ENCODE results near the gene USH1G. TPM values are rescaled to one million over a fixed set of nuclear protein-coding genes. Genes with fewer than 3 reads are reported as not detected.

The USH1G gene
- total and polyA plus RNA-seq, 8 donors: 0.06 to 0.13 (median 0.12) TPM; not detected in 3

DNA sequence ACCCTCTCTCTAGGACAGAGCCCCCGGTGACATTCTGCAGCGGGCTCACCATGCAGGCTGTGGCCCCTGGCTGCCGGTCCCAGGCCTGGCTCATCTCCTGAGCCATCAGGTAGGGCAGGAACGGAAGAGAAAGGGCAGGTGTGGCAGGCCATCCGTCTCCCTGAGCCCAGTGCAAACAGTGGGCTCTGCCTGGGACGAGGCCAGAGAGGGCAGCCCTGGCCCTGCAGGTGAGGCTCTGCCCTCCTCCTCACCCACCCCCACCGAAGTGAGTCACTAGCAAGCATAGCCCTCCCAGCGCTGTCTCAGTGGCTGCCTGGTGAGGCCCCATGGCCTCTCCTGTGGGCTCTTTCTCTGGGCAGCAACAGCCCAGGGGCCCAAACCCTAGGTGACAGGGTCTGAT, 27.2 kb upstream of the USH1G start:
- intact Hi-C loops (cut with DNase I): no loop called here
- no peaks in the 10 kb centered on the region for H3K4me1 ChIP-seq
- no peak overlapping the region for H3K27ac ChIP-seq
- DNase-seq (no peak), ATAC-seq (no peak)
- peaks cover 0 to 24% of the 10 kb centered on the region in 2 donors for H3K36me3 ChIP-seq
- TF ChIP-seq, protein P1, sequence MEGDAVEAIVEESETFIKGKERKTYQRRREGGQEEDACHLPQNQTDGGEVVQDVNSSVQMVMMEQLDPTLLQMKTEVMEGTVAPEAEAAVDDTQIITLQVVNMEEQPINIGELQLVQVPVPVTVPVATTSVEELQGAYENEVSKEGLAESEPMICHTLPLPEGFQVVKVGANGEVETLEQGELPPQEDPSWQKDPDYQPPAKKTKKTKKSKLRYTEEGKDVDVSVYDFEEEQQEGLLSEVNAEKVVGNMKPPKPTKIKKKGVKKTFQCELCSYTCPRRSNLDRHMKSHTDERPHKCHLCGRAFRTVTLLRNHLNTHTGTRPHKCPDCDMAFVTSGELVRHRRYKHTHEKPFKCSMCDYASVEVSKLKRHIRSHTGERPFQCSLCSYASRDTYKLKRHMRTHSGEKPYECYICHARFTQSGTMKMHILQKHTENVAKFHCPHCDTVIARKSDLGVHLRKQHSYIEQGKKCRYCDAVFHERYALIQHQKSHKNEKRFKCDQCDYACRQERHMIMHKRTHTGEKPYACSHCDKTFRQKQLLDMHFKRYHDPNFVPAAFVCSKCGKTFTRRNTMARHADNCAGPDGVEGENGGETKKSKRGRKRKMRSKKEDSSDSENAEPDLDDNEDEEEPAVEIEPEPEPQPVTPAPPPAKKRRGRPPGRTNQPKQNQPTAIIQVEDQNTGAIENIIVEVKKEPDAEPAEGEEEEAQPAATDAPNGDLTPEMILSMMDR (IDR thresholded peaks at IDR 0.05): no peak
- H3K27me3 ChIP-seq: peaks cover 0 to 27% of the 10 kb centered on the region in 2 donors
- H3K9me3 ChIP-seq: no peaks in the 10 kb centered on the region
- no peak overlapping the region for H3K4me3 ChIP-seq

DNA sequence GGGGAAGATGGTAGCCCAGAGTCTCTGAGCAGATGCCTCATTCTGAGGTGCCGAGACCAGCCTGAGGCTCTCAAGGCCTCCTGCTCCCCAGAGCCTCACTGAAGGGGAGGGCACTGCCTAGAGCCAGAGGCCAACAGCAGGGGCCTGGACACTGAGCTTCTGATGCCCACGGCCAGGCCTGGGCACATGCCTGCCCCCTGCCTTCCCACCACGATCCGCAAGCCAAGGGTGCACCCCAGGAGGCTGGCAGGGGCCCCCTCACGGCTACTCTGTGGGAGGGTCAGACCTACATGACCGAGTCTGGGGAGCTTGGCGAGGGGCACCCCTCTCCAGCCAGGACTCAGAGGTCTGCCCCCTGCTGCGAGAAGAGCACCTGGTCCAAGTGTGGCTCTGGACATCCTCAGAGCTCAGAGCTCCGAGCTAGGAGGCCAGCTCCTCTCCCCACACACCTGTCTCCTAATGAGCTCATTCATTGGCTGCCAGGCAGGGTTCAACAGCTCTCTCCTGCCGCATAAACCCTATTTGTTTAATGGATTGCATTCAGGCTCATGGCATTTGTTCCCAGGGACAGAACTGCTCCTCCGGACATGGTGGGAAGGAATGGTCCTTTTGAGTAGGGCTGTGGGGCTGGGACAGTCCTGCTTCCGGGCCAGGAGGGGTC, 26.5 kb upstream of the USH1G start:
- Histone ChIP-seq H3K27ac (no peak overlapping the region), H3K36me3 (peaks cover 0 to 20% of the 10 kb centered on the region in 2 donors), H3K4me1 (no peaks in the 10 kb centered on the region), H3K27me3 (peaks cover 0 to 32% of the 10 kb centered on the region in 2 donors), H3K4me3 (no peak overlapping the region), H3K9me3 (no peaks in the 10 kb centered on the region)
- intact Hi-C loops (cut with DNase I): no loop called here
- DNase-seq (no peak), ATAC-seq (no peak)
- TF ChIP-seq, protein P1 (IDR thresholded peaks at IDR 0.05): no peak

DNA sequence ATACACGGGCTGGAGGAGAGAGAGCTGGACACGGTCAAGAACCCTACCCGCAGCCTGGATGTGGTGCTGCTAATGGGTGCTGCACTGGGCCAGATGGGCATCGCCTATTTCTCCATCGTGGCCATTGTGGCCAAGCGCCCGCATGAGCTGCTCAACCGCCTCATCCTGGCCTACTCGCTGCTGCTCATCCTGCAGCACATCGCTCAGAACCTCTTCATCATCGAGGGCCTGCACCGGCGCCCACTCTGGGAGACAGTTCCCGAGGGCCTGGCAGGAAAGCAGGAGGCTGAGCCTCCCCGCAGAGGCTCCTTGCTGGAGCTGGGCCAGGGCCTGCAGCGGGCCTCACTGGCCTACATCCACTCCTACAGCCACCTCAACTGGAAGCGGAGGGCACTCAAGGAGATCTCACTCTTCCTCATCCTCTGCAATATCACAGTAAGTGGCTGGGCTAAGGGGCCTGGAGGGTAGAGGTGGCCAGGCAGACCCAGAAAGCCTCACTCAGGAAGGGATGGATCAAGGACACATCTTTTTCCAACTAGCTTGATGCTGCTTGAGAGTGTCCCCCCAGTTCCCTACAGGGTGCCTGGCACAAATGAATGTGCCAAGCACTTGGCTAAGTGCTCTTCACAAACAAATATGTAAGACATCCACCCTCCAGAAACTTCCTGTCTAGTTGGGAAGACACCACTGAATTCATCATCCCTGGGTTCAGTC, 24.1 kb upstream of the USH1G start:
- Histone ChIP-seq H3K27ac (no peak overlapping the region), H3K27me3 (peaks cover 0 to 54% of the 10 kb centered on the region in 2 donors), H3K9me3 (no peaks in the 10 kb centered on the region), H3K4me3 (no peak overlapping the region), H3K36me3 (peaks cover 0 to 11% of the 10 kb centered on the region in 2 donors), H3K4me1 (no peaks in the 10 kb centered on the region)
- ATAC-seq (no peak), DNase-seq (no peak)
- TF ChIP-seq, protein P1 (IDR thresholded peaks at IDR 0.05): no peak
- intact Hi-C loops (cut with DNase I): no loop called here

DNA sequence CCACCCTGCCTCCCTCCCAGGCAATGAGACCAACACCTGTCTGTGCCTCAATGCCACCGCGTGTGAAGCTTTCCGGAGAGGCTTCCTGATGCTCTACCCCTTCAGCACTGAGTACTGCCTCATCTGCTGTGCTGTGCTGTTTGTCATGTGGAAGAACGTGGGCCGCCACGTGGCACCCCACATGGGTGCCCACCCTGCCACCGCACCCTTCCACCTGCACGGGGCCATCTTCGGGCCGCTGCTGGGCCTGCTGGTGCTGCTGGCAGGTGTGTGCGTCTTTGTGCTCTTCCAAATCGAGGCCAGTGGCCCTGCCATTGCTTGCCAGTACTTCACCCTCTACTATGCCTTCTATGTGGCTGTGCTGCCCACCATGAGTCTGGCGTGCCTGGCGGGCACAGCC, 23.6 kb upstream of the USH1G start:
- Histone ChIP-seq H3K9me3 (no peaks in the 10 kb centered on the region), H3K27ac (no peak overlapping the region), H3K36me3 (peaks cover 0 to 8% of the 10 kb centered on the region in 2 donors), H3K27me3 (peaks cover 0 to 59% of the 10 kb centered on the region in 2 donors), H3K4me1 (no peaks in the 10 kb centered on the region), H3K4me3 (no peak overlapping the region)
- DNase-seq (no peak), ATAC-seq (no peak)
- TF ChIP-seq, protein P1 (IDR thresholded peaks at IDR 0.05): no peak
- intact Hi-C loops (cut with DNase I): no loop called here

DNA sequence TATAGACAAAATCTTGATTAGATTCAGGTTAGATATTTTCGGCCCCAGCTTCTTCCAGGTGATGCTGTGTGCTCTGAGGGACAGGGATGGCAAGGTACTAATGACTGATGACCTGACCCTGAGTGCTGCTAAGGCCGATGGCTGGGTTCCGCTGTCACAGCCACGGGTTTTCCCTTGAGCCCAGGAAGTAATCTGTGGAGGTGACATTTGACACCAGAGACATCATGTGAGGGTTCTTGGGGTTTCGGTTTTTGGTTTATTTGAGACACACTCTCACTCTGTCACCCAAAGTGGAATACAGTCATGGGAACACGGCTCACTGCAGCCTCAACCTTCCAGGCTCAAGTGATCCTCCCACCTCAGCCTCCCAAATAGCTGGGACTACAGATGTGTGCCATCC, 22.5 kb upstream of the USH1G start:
- Histone ChIP-seq H3K4me1 (no peaks in the 10 kb centered on the region), H3K36me3 (no peaks in the 10 kb centered on the region), H3K4me3 (no peak overlapping the region), H3K27me3 (peaks cover 0 to 67% of the 10 kb centered on the region in 2 donors), H3K9me3 (no peaks in the 10 kb centered on the region), H3K27ac (no peak overlapping the region)
- DNase-seq: no peak
- intact Hi-C loops (cut with DNase I): no loop called here
- ATAC-seq: no peak
- TF ChIP-seq, protein P1 (IDR thresholded peaks at IDR 0.05): no peak

Measured in left lung (tissue), 10 donors.